Activated CD4-positive, alpha-beta T cell treated with anti-CD3 and anti-CD28 coated beads for 4 hours (primary cell): Measurements from ENCODE around the gene PARP14.
"Not testable (repeated sequence)": the region's sequence is repeated elsewhere in the genome, so short reads cannot be mapped to it uniquely, and the experiment has no call there.

Source experiments
- DNase-seq, 2 donors: peaks; one replicate each; pipeline ENCODE4 v3.0.0-alpha.2; 2020

Gene PARP14

DNA sequence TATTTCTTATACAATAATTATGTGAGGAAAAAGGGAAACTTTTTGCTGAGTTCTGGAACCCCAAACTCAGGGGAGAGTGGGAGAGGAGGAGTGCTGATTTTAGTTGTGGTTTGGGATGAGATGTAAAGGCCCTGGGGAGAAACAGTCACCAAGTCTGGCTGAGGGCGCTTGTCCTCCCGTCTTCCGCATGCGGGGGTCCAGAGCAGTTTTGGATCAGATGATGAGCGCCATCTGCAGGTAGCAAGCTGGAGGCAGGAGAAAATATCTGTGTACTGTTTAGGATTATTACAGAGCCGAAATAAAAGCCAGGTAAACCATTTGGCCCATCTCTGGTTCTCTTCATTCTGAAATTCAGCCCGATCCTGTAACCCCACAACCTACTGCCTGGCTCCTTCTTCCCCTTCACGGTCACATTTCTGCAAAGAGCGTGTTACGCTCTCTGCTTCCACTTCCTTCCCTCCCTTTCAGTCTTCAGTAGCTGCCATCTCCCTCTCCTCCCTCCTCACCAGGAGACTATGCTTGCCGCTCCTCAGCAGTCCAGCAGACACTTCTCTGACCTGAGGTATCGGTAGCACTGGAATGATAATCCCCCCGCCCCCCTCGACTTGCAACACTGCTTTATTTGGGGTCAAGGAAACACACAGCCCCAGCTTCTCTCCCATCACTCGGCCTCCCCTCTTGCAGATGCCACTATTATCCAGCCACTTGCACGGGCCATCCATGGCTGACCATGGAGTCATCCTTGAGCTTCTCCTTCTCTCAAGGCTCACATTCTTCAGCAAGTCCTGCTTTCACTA lies 1.4 kb upstream of the PARP14 start:
- DNase-seq = peak; percentile 79 to 83

DNA sequence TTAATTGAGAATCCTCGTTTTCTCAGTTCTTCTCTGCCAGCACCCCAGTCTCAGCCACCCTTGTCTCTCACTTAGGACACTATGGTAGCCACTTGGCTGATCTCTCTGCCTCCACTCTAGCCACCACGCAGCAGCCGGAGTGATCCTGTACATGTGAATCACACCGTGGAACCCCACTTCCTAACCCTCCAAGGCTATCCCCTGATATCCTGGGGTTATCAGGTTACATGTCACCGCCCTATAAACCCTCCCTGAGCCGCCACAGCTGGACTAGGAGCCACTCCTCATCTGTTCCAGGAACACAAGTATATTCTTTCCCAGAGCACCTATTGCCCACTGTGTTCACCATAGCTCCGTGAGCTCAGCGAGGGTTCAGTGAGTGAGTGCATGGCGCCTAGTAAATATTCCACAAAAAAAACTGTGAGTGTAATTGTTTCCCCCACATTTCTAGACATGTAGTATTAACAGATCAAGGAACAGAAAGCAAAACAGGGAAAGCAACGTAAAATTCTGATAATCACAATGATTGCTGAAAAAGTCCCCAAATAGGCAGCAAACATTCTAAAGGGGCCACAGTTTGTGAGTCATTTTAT lies 661 bp upstream of the PARP14 start:
- DNase-seq = no peak

DNA sequence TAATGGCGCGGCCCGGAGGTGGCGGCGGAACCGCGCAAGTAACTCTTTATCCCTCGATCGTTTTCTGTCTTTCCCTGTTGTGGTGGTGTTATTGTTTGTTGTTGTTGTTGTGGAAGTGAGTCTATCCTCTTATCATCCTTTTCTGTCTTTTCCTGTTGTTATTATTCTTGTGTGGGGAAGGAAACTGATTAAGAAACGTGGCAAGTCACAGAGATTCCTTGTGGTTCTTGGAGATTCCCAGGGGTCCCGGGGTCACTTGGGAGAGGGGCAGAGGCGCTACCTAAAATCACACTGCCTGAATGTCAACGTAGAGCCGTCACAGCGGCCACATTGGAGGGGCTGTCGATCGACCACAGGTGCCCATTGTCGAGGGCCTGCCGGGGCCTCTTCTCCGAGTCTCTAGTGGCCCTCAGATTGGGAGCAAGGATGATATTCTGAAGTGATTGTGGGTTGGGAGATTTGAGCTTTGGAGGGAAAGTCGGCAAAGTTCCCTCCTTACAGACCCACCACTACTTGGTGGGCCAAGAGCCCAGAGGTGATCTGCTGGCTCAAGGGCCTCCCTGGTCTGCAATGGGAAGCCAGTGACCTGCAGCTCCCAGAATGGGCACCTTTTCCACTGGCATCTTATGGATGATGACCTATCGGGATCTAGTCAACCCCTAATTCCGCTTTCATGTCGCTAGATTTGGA lies 790 bp downstream of the PARP14 start:
- no peak for DNase-seq

DNA sequence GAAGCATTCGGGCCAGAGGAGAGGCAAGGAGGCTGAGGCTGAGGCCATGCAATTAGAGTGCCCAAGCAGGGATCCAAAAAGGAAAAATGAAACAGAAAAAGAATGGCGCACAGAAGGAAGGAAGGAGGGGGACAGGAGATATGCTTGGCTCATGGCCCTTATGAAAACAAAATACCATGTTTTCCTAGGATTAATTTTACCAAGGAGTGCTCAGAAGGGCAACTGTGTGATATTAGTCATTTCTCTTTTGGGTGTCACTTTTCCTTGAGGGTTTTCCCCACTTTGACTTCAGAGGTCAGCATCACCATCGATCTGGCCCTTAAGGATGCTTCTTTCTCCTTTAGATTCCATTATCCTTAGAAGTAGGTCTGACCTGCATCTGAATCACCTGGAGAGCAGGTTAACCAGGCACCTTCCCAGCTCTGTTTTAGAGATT lies 1.4 kb downstream of the PARP14 start:
- DNase-seq = no peak

DNA sequence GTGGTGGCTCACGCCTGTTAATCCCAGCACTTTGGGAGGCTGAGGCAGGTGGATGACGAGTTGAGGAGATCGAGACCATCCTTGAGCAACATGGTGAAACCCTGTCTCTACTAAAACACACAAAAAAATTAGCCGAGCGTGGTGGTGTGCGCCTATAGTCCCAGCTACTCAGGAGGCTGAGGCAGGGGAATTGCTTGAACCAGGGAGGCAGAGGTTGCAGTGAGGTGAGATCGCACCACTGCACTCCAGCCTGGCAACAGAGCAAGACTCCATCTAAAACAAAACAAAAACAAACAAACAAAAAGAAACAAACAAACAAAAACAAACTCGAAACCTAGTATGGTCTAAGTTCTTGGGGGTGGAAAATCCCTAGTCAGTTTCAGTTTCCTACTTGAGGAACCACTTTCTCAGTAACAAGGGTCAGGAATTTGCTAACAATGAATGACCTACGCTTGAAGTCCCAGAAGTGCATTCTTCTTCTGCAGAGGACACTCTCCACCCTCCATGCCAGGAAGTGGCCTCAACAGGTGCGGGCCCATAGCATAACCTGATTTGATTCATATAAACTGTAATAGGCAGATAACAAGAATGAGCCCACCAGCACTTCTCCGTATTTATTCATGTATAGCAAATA lies 2.3 kb downstream of the PARP14 start:
- DNase-seq = not testable (repeated sequence)

DNA sequence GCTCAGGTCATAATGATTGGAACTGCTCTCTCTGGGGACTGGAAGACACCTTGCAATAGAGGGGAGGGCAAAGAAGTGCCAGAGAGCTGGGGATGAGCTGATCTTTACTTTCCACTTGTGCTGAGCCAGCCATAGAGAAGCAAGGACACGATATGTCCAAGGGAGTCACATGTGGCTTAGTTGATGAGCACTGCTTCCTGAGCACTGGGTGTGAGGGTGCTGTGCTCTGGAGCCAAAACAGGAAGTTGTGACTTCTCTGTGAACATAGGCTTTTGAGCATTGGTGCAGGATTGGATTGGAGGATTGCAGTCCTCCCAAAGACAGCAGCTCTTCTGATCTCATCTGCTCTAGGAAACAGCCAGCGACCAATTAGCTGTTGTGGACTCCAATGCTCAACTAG lies 6.7 kb downstream of the PARP14 start:
- no peak for DNase-seq

DNA sequence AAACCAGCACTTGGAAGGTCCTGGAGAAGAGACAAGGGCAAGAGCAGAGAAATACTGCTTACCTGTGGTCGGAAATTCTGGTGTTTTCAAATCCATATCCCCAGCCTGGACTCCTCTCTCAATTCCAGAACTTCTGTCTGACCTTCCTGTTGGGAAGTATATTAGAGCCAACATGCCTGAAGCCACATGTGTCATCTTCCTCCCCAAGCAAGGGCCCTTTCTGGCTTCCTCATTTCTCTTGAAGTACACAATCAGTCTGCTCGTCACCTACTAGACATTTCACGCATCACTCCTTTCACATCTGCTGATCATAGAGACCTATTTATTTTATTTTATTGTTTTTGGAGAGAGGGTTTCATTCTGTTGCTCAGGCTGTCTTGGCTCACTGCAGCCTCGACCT lies 8.4 kb downstream of the PARP14 start:
- no peak for DNase-seq

DNA sequence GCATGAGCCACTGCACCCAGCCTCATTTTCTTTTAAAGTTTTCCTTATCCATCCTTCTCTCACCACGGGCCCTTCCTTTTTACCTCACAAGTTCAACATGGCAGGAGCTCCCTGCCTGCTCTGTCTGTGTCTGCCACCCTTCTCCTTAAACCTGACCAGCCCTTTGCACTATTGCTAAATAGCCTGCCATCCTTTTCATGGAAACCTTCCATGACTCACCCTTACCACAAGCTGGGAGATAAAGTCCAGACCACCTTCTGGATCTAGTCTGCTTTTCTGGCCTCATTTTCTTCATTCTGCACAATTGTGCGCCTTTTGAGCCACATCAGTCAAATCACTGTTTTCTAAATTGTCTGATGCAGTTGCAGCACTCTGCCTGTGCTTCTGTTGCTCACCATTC lies 8.9 kb downstream of the PARP14 start:
- no peak for DNase-seq

DNA sequence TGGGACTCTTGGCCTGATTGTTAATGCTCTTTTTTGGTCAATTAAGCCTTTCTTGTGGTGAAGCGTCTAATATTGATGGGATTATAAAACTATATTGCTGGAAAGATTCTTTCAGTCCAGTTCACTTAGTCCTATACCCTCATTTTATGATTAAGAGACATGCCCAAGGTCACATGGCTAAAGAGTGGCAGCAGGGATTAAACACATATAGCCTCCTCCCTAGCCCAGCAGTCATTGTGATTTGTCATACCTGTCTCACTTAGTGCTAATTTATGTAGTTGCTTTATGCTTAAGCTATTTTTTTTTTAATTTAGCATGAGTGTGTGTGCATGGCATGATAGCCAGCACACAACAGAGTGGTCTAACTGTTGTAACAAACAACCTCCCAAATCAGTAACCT lies 9.5 kb downstream of the PARP14 start:
- no peak for DNase-seq

DNA sequence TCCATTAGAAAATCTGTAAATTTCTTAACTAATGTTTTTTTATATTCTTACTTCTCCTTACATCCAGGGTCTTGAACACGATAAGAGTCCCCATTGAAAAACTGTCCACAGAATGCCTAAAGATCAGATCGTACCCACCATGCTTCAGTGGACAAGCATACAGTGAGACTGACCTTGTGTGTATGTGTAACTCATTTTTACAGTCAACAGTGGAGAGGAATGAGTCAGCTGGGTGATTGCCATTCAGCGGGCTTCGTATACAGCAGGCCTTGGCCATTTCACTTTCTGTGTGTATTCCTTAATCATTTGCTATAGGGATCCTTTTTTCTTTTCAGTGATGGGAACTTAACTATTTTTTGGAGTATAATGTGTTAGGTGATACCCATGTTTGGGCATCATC lies 10.6 kb downstream of the PARP14 start:
- DNase-seq = no peak

DNA sequence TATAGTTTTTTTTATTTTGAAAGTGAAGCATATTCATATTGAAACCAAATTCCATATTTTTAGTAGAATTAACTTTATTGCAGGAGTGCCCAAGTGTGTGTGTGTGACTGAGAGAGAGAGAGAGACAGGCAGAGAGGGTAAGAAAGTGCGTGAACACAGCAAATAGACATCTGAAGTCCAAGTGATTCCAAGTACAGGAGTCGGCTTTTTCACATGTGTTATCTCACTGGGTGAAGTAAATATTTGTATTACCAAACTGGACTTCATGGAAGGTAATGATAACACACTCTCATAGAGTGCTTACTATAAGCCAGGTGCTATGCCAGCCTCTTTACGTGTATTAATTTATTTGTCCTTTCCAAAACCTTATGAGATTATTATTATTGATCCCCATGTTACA lies 12.0 kb downstream of the PARP14 start:
- DNase-seq = no peak

DNA sequence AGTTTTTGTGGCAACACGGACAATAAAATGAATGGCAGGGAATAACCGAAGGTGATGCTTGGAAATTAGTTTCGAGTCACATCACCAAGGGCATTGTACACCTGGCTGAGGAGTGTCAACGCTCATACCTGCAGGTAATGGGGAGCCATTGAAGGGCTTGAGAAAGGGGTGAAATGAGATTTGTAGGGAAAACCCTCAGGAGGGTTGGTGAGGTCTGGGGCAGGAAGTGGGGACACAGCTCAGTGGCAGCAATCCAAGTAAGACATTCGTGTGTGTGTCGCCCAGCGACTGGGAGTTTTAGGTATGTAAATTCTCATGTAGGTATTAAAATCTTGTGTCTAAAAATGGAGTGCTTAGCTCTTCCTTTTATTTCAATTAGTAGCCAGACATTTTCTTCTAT lies 14.3 kb downstream of the PARP14 start:
- no peak for DNase-seq

DNA sequence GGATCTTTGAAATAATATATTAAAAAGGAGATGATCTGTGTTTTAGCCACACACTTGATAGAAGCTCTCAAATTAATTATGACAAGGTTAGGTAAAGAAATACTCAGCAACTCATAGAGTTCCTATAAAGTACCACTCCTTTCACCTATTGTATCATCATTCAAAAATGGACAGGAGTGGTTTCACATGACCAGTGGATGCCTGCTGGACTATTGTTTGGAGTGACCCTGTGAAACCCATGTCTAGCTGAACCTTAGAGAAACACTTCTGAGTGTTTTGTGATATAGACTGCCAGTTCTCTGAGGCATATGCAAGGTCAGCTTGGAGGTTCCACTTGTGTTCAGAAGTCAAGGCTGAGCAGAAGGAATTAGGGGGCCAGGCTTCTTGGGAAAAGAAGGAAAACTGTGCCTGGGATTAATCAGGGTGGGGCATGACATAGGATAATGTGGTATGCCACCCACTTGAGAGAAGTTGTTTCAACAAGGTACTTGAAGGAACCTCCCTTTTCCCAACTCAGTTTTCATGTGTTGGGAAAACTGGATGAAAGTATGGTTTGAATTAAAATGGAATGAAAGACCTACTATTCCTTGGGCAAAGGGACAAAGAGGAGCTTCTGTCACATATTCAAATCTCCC lies 15.4 kb downstream of the PARP14 start:
- no peak for DNase-seq

DNA sequence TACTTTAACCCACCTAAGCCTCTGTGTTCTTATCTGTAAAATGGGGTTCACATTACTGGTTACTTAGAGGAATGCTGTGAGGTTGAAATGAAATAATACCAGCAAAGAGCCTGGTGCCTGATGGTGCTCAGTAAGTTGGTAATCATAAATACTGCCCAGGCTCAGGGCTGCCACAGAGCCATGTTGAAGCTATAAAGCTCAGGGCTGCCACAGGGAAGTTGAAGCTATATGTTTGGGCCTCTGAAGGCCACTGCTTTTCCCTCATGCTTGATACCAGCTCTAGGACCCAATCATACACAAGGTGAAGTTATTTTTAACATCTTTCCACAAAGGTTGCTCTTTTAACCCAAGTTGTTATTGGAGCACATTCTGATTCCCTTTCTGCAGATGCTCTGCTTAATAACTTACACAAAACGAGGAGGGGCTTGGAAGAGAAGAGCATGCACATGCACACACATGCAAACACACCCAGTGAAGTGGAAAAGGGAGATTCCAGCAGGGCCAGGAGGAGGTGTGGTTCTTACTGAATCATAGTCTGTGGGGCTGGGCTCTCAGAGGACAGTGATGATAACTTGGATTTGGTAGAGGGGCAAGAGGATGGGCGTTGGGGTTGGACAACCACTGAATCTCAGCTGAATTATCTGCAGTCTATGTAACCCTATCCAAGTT lies 17.4 kb downstream of the PARP14 start:
- DNase-seq = no peak

DNA sequence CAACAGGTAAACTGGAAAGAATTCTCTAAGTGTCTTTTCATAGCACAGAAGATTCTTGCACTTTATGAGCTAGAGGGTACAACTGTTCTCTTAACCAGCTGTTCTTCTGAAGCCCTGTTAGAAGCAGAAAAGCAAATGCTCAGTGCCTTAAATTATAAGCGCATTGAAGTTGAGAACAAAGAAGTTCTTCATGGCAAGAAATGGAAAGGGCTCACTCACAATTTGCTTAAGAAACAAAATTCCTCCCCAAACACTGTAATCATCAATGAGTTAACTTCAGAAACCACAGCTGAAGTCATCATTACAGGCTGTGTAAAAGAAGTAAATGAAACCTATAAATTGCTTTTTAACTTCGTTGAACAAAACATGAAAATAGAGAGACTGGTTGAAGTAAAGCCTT lies 19.6 kb downstream of the PARP14 start:
- no peak for DNase-seq

DNA sequence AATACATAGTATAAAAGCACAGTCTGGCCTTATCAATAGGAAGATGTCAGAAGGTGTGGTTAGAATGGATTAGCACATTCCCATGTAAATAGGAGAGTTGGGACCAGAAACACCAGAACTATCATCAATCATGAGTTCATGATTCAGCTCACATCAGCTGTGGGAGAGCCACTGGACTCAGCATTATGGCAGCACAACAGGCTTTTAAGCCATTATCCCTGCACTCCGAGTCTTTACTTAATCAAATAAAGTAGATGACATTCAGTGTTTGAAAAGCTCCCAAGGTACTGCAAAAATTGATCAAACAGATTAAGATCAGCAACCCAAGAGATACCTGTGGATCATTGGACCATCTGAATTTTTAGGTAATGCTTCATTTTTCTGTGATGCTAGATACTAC lies 24.7 kb downstream of the PARP14 start:
- DNase-seq = no peak

DNA sequence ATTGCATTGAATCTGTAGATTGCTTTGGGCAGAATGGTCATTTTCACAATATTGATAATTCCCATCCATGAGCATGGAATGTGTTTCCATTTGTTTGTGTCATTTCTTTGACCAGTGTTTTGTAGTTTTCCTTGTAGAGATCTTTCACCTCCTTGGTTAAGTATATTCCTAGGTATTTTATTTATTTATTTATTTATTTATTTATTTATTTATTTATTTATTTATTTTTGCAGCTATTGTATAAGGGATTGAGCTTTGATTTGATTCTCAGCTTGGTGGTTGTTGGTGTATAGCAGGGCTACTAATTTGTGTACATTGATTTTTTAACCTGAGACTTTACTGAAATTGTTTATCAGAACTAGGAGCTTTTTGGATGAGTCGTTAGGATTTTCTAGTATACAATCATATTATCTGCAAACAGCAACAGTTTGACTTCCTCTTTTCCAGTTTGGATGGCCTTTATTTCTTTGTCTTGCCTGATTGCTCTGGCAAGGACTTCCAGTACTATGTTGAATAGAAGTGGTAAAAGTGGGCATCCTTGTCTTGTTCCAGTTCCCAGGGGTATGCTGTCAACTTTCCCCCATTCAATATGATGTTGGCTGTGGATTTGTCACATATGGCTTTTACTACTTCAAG lies 30.1 kb downstream of the PARP14 start:
- not testable (repeated sequence) for DNase-seq

DNA sequence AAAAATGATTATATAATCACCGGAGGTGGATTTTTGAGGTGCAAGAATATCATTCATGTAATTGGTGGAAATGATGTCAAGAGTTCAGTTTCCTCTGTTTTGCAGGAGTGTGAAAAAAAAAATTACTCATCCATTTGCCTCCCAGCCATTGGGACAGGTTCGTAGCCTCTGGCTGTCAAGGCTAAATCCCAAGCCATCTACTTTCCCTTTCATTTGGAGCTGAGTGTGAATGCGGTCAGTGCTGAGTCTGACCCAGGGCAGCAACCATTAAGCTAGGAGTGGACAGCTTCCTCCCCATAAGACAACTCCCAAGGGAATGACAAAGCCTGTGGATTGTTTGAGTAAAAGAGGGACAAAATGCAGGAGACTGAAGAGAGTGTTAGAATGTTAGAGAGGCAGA lies 33.6 kb downstream of the PARP14 start:
- no peak for DNase-seq

DNA sequence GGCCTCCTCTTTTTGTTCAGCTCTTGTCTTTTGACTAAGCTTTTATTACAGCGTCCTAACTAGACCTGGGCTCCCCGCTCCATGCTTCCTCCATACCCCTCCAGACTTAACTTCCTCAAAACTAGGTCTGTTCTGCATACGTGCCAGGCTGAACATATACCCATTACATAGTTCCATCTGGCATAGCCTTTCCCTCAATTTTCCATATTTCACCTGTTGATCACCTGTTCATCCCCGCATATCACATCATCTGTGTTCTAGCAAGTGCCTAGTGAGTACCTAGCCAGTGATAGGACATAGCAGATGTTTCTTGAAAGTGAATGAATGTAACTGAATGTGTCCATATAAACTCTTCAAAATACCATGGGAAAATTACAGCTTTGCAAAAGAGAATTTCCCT lies 36.0 kb downstream of the PARP14 start:
- no peak for DNase-seq

DNA sequence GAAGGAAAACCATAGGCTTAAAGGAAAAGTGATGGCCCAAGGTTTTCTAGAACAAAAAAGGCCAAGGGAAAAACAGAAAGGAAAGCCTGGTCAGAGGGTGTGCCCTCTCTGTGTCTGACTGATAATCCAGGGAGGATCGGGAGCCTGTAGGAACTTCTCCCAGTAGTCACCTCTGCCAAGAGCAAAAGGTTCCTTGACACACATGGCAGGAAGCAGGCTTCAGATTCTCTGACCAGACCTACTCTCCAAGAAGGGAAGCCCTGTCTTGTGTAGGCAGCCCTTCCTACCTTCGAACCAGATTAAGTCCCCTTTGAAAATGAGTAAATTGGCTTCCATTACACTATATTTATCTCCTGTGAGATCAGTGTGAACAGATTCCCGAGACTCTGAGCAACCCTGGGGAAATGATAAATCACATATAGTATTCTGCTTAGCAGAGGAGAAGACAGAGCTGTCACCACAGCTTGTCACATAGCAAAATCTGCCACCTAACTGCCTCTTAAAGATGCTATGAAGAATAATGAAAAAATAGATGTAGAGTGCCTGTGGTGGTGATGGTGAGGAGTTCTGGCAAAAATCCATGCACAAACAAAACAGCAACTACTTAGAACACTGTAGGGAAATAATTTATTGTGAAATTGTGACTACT lies 38.8 kb downstream of the PARP14 start:
- DNase-seq = no peak

DNA sequence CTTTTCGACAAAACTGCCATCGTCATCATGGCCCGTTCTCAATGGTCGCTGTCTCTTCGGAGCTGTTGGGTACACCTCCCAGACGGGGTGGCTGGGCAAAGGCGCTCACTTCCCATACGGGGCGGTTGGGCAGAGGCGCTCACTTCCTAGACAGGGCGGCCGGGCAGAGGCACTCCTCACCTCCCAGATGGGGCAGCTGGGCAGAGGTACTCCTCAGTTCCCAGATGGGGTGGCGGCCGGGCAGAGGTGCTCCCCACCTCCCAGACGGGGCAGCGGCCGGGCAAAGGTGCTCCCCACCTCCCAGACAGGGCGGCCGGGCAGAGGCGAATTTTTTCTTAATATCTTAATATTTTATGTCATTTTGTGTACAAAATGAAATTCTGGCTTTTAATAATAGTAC lies 44.5 kb downstream of the PARP14 start:
- DNase-seq = no peak

DNA sequence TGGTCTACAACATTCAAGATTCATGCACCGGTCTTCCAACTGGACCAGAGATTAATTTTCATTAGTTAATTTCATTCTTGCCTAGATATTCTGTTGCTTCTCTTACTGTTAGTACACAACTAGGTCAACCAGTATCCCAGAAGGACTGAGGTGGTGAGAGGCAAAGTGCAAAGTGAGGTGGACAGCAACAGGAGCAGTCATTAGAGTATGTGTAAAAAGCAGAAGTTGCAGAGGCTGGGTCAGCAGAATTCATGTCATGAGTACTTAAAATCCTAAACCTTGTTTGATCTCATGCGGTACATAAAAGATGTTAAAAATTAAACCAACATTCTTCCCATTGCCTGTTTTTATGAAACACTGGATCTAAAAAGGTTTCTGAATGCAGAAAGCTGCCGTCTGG lies 46.7 kb downstream of the PARP14 start:
- DNase-seq = no peak
